H9 (cell line): ENCODE measurements around the gene NTSR1. TPM values are rescaled to one million over a fixed set of nuclear protein-coding genes. Genes with fewer than 3 reads are reported as not detected.

ENCODE experiments used
- DNase-seq: peaks from one replicate; pipeline ENCODE4 v3.0.0-alpha.2; 2017
- H2AFZ ChIP-seq: one replicate; pipeline ENCODE4 v1.6.1; 2013; ENCODE audit warnings: mild to moderate bottlenecking, low read length, control low read depth, moderate library complexity
- H2AK5ac ChIP-seq: 2 replicates; pipeline ENCODE4 v1.6.1; 2013; ENCODE audit warnings: low read length, control low read depth, mixed read lengths; ENCODE audit not compliant: insufficient read length
- H2BK120ac ChIP-seq: one replicate; pipeline ENCODE4 v1.6.1; 2013; ENCODE audit warnings: low read depth, mild to moderate bottlenecking, low read length, control low read depth, inconsistent platforms; ENCODE audit not compliant: poor library complexity, severe bottlenecking
- H2BK12ac ChIP-seq: 2 replicates; pipeline ENCODE4 v1.6.1; 2013; ENCODE audit warnings: low read length, control low read depth, mixed read lengths, low read depth; ENCODE audit not compliant: insufficient read length
- H2BK15ac ChIP-seq: 2 replicates; pipeline ENCODE4 v1.6.1; 2013; ENCODE audit warnings: low read depth, low read length, control low read depth
- H2BK20ac ChIP-seq: one replicate; pipeline ENCODE4 v1.6.1; 2013; ENCODE audit warnings: low read depth, mild to moderate bottlenecking, low read length, control low read depth, inconsistent platforms; ENCODE audit not compliant: poor library complexity, severe bottlenecking
- H2BK5ac ChIP-seq: 2 replicates; pipeline ENCODE4 v1.6.1; 2013; ENCODE audit warnings: low read length, control low read depth, mixed read lengths; ENCODE audit not compliant: insufficient read length
- H3K14ac ChIP-seq: 2 replicates; pipeline ENCODE4 v1.6.1; 2013; ENCODE audit warnings: low read length, control low read depth; ENCODE audit not compliant: insufficient read depth
- H3K18ac ChIP-seq: 2 replicates; pipeline ENCODE4 v1.6.1; 2013; ENCODE audit warnings: low read depth, mild to moderate bottlenecking, mixed read lengths, low read length, control low read depth; ENCODE audit not compliant: insufficient read length
- H3K23ac ChIP-seq: 2 replicates; pipeline ENCODE4 v1.6.1; 2013; ENCODE audit warnings: low read length, control low read depth, mixed read lengths, low read depth; ENCODE audit not compliant: insufficient read length
- H3K23me2 ChIP-seq: 2 replicates; pipeline ENCODE4 v1.6.1; 2013; ENCODE audit warnings: low read depth, mild to moderate bottlenecking, mixed read lengths, low read length, control low read depth; ENCODE audit not compliant: insufficient read length, poor library complexity, severe bottlenecking
- H3K27ac ChIP-seq: 2 replicates; pipeline ENCODE4 v1.5.1; 2013; ENCODE audit warnings: low read length, control low read depth, mixed read lengths, low read depth; ENCODE audit not compliant: insufficient read length
- H3K27me3 ChIP-seq: 2 replicates; pipeline ENCODE4 v1.6.1; 2013; ENCODE audit warnings: low read length, control low read depth, inconsistent platforms; ENCODE audit not compliant: insufficient read depth
- H3K4ac ChIP-seq: 2 replicates; pipeline ENCODE4 v1.6.1; 2013; ENCODE audit warnings: low read depth, mild to moderate bottlenecking, control low read depth, inconsistent platforms, low read length, moderate library complexity
- H3K4me1 ChIP-seq: 2 replicates; pipeline ENCODE4 v1.6.1; 2013; ENCODE audit warnings: low read length, control low read depth, inconsistent platforms; ENCODE audit not compliant: insufficient read depth
- H3K4me2 ChIP-seq: 2 replicates; pipeline ENCODE4 v1.6.1; 2013; ENCODE audit warnings: low read length, control low read depth, mixed read lengths; ENCODE audit not compliant: insufficient read length, insufficient read depth
- H3K56ac ChIP-seq: 2 replicates; pipeline ENCODE4 v1.6.1; 2013; ENCODE audit warnings: low read depth, mild to moderate bottlenecking, mixed read lengths, low read length, control low read depth; ENCODE audit not compliant: insufficient read length
- H3K79me1 ChIP-seq: 2 replicates; pipeline ENCODE4 v1.6.1; 2013; ENCODE audit warnings: low read depth, mild to moderate bottlenecking, moderate library complexity, low read length, control low read depth, inconsistent platforms; ENCODE audit not compliant: insufficient read depth, poor library complexity, severe bottlenecking
- H3K79me2 ChIP-seq: 2 replicates; pipeline ENCODE4 v1.6.1; 2013; ENCODE audit warnings: low read length, control low read depth, inconsistent platforms; ENCODE audit not compliant: insufficient read depth
- H3K9ac ChIP-seq: 2 replicates; pipeline ENCODE4 v1.6.1; 2013; ENCODE audit warnings: low read length, control low read depth, mixed read lengths; ENCODE audit not compliant: insufficient read length; ENCODE audit errors: extremely low read depth
- H3K9me3 ChIP-seq: one replicate; pipeline ENCODE4 v1.6.1; 2013; ENCODE audit warnings: low read depth, low read length, inconsistent platforms; ENCODE audit not compliant: control insufficient read depth
- H3T11ph ChIP-seq: one replicate; pipeline ENCODE4 v1.6.1; 2013; ENCODE audit warnings: mild to moderate bottlenecking, low read length, control low read depth, inconsistent platforms
- H4K20me1 ChIP-seq: one replicate; pipeline ENCODE4 v1.6.1; 2013; ENCODE audit not compliant: control insufficient read depth, insufficient read length, insufficient read depth
- H4K5ac ChIP-seq: 2 replicates; pipeline ENCODE4 v1.6.1; 2013; ENCODE audit warnings: low read depth, mild to moderate bottlenecking, mixed read lengths, low read length, control low read depth; ENCODE audit not compliant: insufficient read length
- H4K8ac ChIP-seq: replicated peaks from 2 replicates; pipeline ENCODE4 v1.6.1; 2013; ENCODE audit warnings: low read length, control low read depth, mixed read lengths, low read depth; ENCODE audit not compliant: insufficient read length
- H4K91ac ChIP-seq: 2 replicates; pipeline ENCODE4 v1.6.1; 2013; ENCODE audit warnings: low read depth, mild to moderate bottlenecking, moderate library complexity, mixed read lengths, low read length, control low read depth; ENCODE audit not compliant: insufficient read length
- H3K27ac Mint-ChIP-seq, 3 experiments: 2 replicates in 2 of 3; 3 replicates in 1 of 3; pipeline ENCODE4 v1.8.0; 2020 to 2021; ENCODE audit warnings: mixed read lengths in 3 of 3, mild to moderate bottlenecking in 1 of 3, moderate library complexity in 1 of 3
- H3K27me3 Mint-ChIP-seq: 2 replicates; pipeline ENCODE4 v1.8.0; 2021; ENCODE audit warnings: low read depth, mild to moderate bottlenecking, moderate library complexity, mixed read lengths
- H3K36me3 Mint-ChIP-seq, 3 experiments: 2 replicates in 2 of 3; 3 replicates in 1 of 3; pipeline ENCODE4 v1.8.0; 2020 to 2021; ENCODE audit warnings: low read depth in 3 of 3, mixed read lengths in 3 of 3; ENCODE audit not compliant: insufficient read depth in 1 of 3
- H3K4me1 Mint-ChIP-seq, 2 experiments: 2 replicates each; pipeline ENCODE4 v1.8.0; 2020; ENCODE audit warnings: mixed read lengths in 2 of 2
- H3K4me3 Mint-ChIP-seq, 2 experiments: 2 replicates in 1 of 2; 3 replicates in 1 of 2; pipeline ENCODE4 v1.8.0; 2020 to 2021; ENCODE audit warnings: mild to moderate bottlenecking in 2 of 2, mixed read lengths in 2 of 2, moderate library complexity in 1 of 2
- H3K9me3 Mint-ChIP-seq, 2 experiments: 2 replicates in 1 of 2; 3 replicates in 1 of 2; pipeline ENCODE4 v1.8.0; 2020; ENCODE audit warnings: mild to moderate bottlenecking in 2 of 2, mixed read lengths in 2 of 2, moderate library complexity in 1 of 2
- CTCF ChIP-seq: fragments of 200-600 bp; sonication (generic); conservative IDR thresholded peaks from 3 replicates; pipeline ENCODE4 v1.8.0; 2021; ENCODE audit warnings: antibody characterized with exemption, mild to moderate bottlenecking
- WGBS: extraction: QIAGEN DNeasy Blood & Tissue Kit; methylation state at CpG from one replicate; pipeline ENCODE4 v1.1.7; 2013; ENCODE audit warnings: missing lambda C conversion rate, low lambda C conversion rate, mixed read lengths; ENCODE audit not compliant: insufficient read length; ENCODE audit errors: extremely low coverage; 5-methylcytosine and 5-hydroxymethylcytosine counted together
- total RNA-seq: library from RNA; stranded (reverse); gene quantifications from 2 replicates; pipeline ENCODE4 v1.2.1, GENCODE V29; 2021

NTSR1 gene
- total RNA-seq, 1 experiment from 2014 or later, result 0.11 TPM

GRCh38 chr20:62667530-62668440 is 40.9 kb upstream of the NTSR1 start:
- no peaks in the 10 kb centered on the region for H3K27me3 Mint-ChIP-seq
- Histone ChIP-seq H3K79me1 (no peaks in the 10 kb centered on the region), H3K79me2 (no peaks in the 10 kb centered on the region), H2BK15ac (no peak overlapping the region), H3K27me3 (no peaks in the 10 kb centered on the region), H2BK5ac (no peak overlapping the region), H2BK120ac (no peak overlapping the region), H3K23me2 (no peaks in the 10 kb centered on the region), H2AK5ac (no peak overlapping the region), H4K8ac (no peak overlapping the region), H3T11ph (no peak overlapping the region), H3K9me3 (no peaks in the 10 kb centered on the region), H3K4ac (no peak overlapping the region), H4K5ac (no peak overlapping the region), H3K4me1 (no peaks in the 10 kb centered on the region), H4K91ac (no peak overlapping the region), H3K56ac (no peak overlapping the region), H2AFZ (no peak overlapping the region), H3K23ac (no peak overlapping the region), H4K20me1 (no peaks in the 10 kb centered on the region), H3K9ac (no peak overlapping the region), H3K14ac (no peak overlapping the region; the same call in 1 of the 2 replicates), H2BK20ac (no peak overlapping the region), H3K18ac (no peak overlapping the region), H3K27ac (no peak overlapping the region), H3K4me2 (no peak overlapping the region), H2BK12ac (no peak overlapping the region)
- no peak overlapping the region for H3K27ac Mint-ChIP-seq
- peaks cover 10% of the 10 kb centered on the region in 2 experiments for H3K4me1 Mint-ChIP-seq
- no peak for DNase-seq
- peaks cover 0 to 2% (median 0%) of the 10 kb centered on the region in 3 experiments; a peak in 1 of 7 replicates for H3K36me3 Mint-ChIP-seq
- no peaks in the 10 kb centered on the region for H3K9me3 Mint-ChIP-seq
- TF ChIP-seq CTCF, result no peak
- WGBS, result no CpG with 5 or more reads among the region's 30 CpGs
- H3K4me3 Mint-ChIP-seq, result no peak overlapping the region
